Glutamatergic neuron (in vitro differentiated cells): Measurements from ENCODE around the gene GRB2. TPM values are rescaled to one million over a fixed set of nuclear protein-coding genes. Genes with fewer than 3 reads are reported as not detected.

Source experiments
- DNase-seq: peaks from one replicate; pipeline ENCODE4 v3.0.0; 2022
- H3K27ac Mint-ChIP-seq: one replicate; pipeline ENCODE4 v1.8.0; 2020; ENCODE audit warnings: mild to moderate bottlenecking, mixed read lengths, inconsistent platforms; ENCODE audit not compliant: unreplicated experiment
- H3K27me3 Mint-ChIP-seq: one replicate; pipeline ENCODE4 v1.8.0; 2020; ENCODE audit warnings: mild to moderate bottlenecking, moderate library complexity, mixed read lengths, inconsistent platforms; ENCODE audit not compliant: unreplicated experiment
- H3K36me3 Mint-ChIP-seq: one replicate; pipeline ENCODE4 v1.8.0; 2020; ENCODE audit warnings: mild to moderate bottlenecking, mixed read lengths, inconsistent platforms; ENCODE audit not compliant: unreplicated experiment
- H3K4me1 Mint-ChIP-seq: one replicate; pipeline ENCODE4 v1.8.0; 2020; ENCODE audit warnings: mild to moderate bottlenecking, low read depth, mixed read lengths, inconsistent platforms; ENCODE audit not compliant: unreplicated experiment
- H3K4me3 Mint-ChIP-seq: one replicate; pipeline ENCODE4 v1.8.0; 2020; ENCODE audit warnings: mild to moderate bottlenecking, mixed read lengths, inconsistent platforms; ENCODE audit not compliant: unreplicated experiment
- H3K9me3 Mint-ChIP-seq: one replicate; pipeline ENCODE4 v1.8.0; 2020; ENCODE audit warnings: mild to moderate bottlenecking, moderate library complexity, mixed read lengths, inconsistent platforms; ENCODE audit not compliant: unreplicated experiment
- CTCF ChIP-seq: fragments of 200-600 bp; sonication (generic); IDR thresholded peaks from one replicate; pipeline ENCODE4 v1.5.0; 2021; ENCODE audit not compliant: partially characterized antibody, unreplicated experiment
- total RNA-seq: library from RNA; stranded (reverse); fragmentation: NEBNext Ultra II Directional; extraction: Animal tissue kit (Norgen Biotek cat#: 25700); gene quantifications from one replicate; pipeline ENCODE4 v1.2.1, GENCODE V29; 2021; ENCODE audit not compliant: unreplicated experiment

The GRB2 gene
- total RNA-seq, 1 donor from 2014 or later = 148 TPM

DNA sequence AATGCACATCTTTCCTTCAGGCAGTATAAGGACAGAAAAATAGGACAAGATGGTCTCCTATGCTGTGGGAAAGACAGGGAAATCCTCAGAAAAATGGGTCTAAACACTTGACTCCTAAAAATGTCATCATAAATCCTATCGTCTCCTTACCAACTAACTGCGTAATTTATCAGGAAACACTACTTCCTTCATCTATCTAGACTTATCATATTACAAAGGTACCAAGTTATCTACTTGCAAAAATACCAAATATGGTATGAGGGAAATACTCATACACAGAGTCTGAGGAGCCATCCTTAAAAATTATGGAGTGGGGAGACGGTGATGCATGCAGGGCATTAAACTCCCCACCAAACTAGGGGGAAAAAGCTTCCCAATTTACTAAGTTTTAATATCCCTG is 44.1 kb downstream of the GRB2 start:
- no peak overlapping the region for H3K27ac Mint-ChIP-seq
- H3K4me1 Mint-ChIP-seq = peaks cover 24% of the 10 kb centered on the region
- peaks cover 4% of the 10 kb centered on the region for H3K9me3 Mint-ChIP-seq
- H3K36me3 Mint-ChIP-seq = no peaks in the 10 kb centered on the region
- no peak for TF ChIP-seq CTCF
- peaks cover 2% of the 10 kb centered on the region for H3K27me3 Mint-ChIP-seq
- no peak for DNase-seq
- H3K4me3 Mint-ChIP-seq = no peak overlapping the region

DNA sequence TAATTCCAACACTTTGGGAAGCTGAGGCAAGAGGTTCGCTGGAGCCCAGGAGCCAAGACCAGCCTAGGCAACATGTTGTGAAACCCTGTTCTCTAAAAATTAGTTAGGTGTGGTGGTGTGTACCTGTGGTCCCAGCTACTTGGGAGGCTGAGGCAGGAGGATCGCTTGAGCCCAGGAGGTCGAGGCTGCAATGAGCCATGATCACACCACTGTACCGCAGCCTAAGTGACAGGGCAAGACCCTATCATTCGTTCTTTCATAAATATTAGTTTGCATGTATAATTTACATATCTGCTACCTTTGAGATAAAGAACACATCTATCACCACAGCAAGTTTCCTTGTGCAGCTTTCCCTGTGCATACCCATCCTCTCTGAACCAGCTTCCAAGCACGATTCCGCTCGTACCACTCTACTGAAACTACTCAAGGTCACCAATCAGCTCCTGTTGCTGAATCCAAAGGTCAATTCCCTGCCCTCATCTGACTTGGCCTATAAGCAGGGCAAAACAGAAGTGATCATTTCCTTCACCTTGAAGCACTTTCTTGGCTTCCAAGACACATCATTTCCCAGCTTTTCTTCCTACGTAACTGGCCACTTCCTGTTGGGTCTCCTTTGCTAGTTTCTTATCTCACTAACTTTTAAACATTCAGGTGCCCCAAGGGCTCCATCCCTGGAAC is 49.1 kb downstream of the GRB2 start:
- H3K4me1 Mint-ChIP-seq = peaks cover 8% of the 10 kb centered on the region
- no peak for DNase-seq
- peaks cover 9% of the 10 kb centered on the region for H3K9me3 Mint-ChIP-seq
- no peak overlapping the region for H3K4me3 Mint-ChIP-seq
- no peaks in the 10 kb centered on the region for H3K36me3 Mint-ChIP-seq
- no peak overlapping the region for H3K27ac Mint-ChIP-seq
- TF ChIP-seq CTCF = no peak
- no peaks in the 10 kb centered on the region for H3K27me3 Mint-ChIP-seq

DNA sequence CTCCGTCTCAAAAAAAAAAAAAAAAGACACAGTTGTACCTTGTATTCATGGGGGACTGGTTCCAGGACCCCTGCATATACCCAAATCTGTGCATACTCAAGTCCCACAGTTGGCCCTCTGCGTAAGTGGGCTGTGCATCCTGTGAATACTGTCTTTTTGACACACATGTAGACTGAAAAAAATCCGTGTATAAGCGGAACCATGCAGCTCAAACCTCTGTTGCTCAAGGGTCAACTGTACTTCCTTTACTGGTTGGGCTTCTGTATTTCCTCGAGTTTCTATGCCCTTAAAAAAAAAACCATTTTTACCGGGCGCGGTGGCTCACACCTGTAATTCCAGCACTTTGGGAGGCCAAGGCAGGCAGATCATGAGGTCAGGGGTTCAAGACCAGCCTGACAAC is 52.3 kb downstream of the GRB2 start:
- peaks cover 19% of the 10 kb centered on the region for H3K4me1 Mint-ChIP-seq
- no peak overlapping the region for H3K4me3 Mint-ChIP-seq
- TF ChIP-seq CTCF = no peak
- peaks cover 9% of the 10 kb centered on the region for H3K9me3 Mint-ChIP-seq
- DNase-seq = no peak
- no peaks in the 10 kb centered on the region for H3K27me3 Mint-ChIP-seq
- H3K27ac Mint-ChIP-seq = no peak overlapping the region
- no peaks in the 10 kb centered on the region for H3K36me3 Mint-ChIP-seq

- no peak overlapping the region for H3K4me3 Mint-ChIP-seq
- H3K27me3 Mint-ChIP-seq = peaks cover 2% of the 10 kb centered on the region
- peak; percentile 40 for DNase-seq
- H3K36me3 Mint-ChIP-seq = no peaks in the 10 kb centered on the region
- peaks cover 9% of the 10 kb centered on the region for H3K9me3 Mint-ChIP-seq
- peak overlapping the region; percentile 84 for H3K27ac Mint-ChIP-seq
- no peak for TF ChIP-seq CTCF
- peaks cover 26% of the 10 kb centered on the region for H3K4me1 Mint-ChIP-seq
These were observed 53.4 kb downstream of the GRB2 start for GRCh38 chr17:75352079-75352569.

DNA sequence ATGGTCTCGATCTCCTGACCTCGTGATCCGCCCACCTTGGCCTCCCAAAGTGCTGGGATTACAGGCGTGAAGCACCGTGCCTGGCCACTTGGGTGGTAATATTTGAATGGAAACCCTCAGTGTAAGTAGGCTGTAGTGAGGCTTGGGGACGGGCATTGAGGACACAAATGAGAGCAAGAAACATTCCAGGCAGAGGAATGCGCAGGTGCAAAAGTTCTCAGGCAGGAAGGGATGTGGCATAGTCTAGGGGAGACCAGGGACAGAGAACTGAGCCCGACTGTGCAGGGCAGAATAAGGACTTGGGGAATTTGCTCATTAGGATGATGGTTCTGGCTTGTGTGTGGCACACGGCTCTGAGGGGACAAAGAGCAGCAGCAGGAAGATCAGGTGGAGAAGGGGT is 54.8 kb downstream of the GRB2 start:
- peaks cover 5% of the 10 kb centered on the region for H3K27me3 Mint-ChIP-seq
- H3K4me1 Mint-ChIP-seq = peaks cover 35% of the 10 kb centered on the region
- H3K9me3 Mint-ChIP-seq = peaks cover 5% of the 10 kb centered on the region
- TF ChIP-seq CTCF = no peak
- no peaks in the 10 kb centered on the region for H3K36me3 Mint-ChIP-seq
- peak overlapping the region; percentile 54 for H3K27ac Mint-ChIP-seq
- no peak overlapping the region for H3K4me3 Mint-ChIP-seq
- no peak for DNase-seq
